ENCODE data around the gene ATF7IP.

GRCh38 chr12:14403711-14404196, 38.3 kb downstream of the ATF7IP start:
- TF ChIP-seq CTCF (IDR thresholded peaks at IDR 0.05) (no peak), ZFX (IDR thresholded peaks at IDR 0.05; ENCODE audit: borderline replicate concordance) (no peak)

Measured in 22Rv1 (cell line).